ENCODE results near the gene MGAM2.
A peak's percentile ranks its signal among the peaks of the same experiment; 100 is the strongest.

Gene MGAM2

DNA sequence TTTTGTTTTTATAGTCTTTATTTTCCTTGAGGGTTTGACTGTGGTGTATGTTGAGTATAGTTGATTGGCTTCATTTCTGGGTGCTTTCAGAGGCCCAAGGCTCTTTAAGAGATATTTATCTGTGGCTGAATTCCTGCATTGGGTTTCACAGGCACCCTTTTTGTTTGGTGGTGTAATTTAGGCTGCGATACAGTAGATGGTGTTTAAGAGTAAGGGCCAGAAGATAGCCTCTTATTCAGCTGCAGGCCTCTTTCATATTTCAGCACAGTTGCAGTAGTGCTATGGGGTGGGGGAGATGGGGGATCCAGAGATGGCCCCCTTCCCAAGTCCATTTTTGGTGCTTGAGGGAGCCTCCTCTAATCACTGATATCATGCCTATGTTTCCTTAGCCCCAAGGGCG lies 69.7 kb downstream of the MGAM2 start:
- no peak for DNase-seq (ENCODE audit: low read depth)
- no peak overlapping the region for H3K4me3 ChIP-seq (ENCODE audit: low read depth, low read length)
- TF ChIP-seq, protein P1, sequence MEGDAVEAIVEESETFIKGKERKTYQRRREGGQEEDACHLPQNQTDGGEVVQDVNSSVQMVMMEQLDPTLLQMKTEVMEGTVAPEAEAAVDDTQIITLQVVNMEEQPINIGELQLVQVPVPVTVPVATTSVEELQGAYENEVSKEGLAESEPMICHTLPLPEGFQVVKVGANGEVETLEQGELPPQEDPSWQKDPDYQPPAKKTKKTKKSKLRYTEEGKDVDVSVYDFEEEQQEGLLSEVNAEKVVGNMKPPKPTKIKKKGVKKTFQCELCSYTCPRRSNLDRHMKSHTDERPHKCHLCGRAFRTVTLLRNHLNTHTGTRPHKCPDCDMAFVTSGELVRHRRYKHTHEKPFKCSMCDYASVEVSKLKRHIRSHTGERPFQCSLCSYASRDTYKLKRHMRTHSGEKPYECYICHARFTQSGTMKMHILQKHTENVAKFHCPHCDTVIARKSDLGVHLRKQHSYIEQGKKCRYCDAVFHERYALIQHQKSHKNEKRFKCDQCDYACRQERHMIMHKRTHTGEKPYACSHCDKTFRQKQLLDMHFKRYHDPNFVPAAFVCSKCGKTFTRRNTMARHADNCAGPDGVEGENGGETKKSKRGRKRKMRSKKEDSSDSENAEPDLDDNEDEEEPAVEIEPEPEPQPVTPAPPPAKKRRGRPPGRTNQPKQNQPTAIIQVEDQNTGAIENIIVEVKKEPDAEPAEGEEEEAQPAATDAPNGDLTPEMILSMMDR (IDR thresholded peaks at IDR 0.05; ENCODE audit: control insufficient read depth, extremely low read depth, insufficient read depth) = no peak

DNA sequence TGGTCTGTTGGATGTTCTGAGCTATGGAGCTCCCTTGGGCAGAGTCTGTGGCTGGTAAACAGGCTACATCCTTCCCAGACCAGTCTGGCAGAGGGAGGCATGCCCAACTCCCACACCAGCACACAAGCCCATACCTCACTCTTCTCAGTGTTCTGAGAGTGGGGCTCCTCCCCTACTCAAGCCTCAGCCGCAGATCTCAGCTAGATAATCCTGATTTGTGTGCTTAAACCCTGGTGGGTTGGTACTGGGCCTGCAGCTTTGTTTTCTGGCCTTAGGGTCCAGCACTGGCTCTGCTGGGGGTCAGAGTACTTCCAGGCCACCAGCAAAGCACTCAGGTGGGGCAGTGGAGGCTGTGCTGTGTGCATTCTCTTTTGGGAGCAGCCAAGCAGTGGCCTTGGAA lies 70.4 kb downstream of the MGAM2 start:
- no peak overlapping the region for H3K4me3 ChIP-seq (ENCODE audit: low read depth, low read length)
- TF ChIP-seq, protein P1 (IDR thresholded peaks at IDR 0.05; ENCODE audit: control insufficient read depth, extremely low read depth, insufficient read depth) = no peak
- no peak for DNase-seq (ENCODE audit: low read depth)

DNA sequence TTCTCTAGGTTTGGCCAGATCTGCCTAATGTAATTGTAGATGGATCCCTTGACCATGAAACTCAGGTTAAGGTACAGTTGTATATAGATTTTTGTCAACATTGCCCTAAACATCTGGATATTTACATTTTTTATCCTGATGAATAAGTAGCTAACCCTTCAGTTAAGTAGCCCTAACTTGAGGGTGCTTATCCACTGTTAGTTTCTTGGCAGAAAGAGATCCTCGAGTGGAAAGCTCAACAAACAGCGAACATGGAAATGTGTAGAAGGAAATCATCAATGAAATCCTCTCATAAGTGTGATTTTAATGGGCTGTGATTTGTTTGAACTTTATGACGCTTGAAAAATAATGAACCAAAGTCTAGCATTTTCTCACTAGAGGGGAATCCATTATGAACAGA lies 73.6 kb downstream of the MGAM2 start:
- TF ChIP-seq, protein P1 (IDR thresholded peaks at IDR 0.05; ENCODE audit: control insufficient read depth, extremely low read depth, insufficient read depth) = no peak
- H3K4me3 ChIP-seq (ENCODE audit: low read depth, low read length) = no peak overlapping the region
- no peak for DNase-seq (ENCODE audit: low read depth)

DNA sequence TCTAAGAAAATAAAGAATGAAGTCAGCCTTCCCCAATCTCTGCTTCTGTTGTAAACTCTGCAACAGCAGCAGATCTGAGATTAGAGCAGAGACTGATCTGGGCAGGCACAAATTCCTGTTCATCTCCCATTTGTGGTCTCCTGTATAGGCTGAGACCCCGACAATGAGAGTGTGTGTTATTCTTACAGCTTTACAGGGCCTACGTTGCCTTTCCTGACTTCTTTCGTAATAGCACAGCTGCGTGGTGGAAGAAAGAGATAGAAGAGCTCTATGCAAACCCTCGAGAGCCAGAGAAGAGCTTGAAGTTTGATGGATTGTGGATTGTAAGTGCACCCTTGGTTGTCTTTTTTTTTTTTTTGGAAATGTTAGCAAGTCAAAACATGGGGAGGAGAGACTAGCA lies 74.3 kb downstream of the MGAM2 start:
- TF ChIP-seq, protein P1 (IDR thresholded peaks at IDR 0.05; ENCODE audit: control insufficient read depth, extremely low read depth, insufficient read depth) = no peak
- no peak for DNase-seq (ENCODE audit: low read depth)
- H3K4me3 ChIP-seq (ENCODE audit: low read depth, low read length) = no peak overlapping the region

DNA sequence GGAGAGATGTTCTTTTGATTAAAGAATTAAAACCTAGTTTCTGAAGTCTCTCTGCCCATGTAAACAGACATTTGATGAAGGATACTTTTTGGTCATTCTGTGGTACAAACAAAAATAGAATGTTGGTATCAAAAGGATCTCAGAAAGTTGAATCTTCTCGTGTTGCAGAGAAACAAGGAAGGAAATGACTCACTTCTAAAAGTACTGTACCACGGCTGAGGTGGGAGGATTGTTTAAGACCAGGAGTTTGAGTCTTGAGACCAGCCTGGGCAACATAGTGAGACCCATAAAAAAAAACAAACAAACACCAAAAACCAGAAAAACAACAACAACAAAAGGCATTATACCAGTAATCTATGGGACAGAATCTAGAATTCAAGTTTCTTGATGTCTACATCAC lies 76.6 kb downstream of the MGAM2 start:
- no peak overlapping the region for H3K4me3 ChIP-seq (ENCODE audit: low read depth, low read length)
- TF ChIP-seq, protein P1 (IDR thresholded peaks at IDR 0.05; ENCODE audit: control insufficient read depth, extremely low read depth, insufficient read depth) = no peak
- DNase-seq (ENCODE audit: low read depth) = no peak

DNA sequence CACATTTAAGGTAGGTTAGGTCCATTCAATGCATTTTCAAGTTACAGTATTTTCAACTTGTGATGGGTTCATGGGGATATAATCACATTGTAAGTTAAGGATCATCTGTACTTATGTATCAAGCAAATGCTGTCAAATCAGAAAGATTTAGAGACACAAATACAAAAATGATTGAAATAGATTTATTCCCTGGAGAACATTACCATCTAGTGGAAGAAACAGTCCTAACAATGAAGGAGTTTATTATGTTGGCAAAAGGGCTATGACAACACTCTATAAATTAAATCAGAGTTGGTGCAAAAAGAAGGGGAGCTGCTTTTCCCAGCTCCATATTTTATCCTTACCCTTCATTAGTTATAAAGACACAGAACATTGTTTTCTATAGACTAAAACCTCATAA lies 77.3 kb downstream of the MGAM2 start:
- H3K4me3 ChIP-seq (ENCODE audit: low read depth, low read length) = no peak overlapping the region
- TF ChIP-seq, protein P1 (IDR thresholded peaks at IDR 0.05; ENCODE audit: control insufficient read depth, extremely low read depth, insufficient read depth) = peak; percentile 64
- DNase-seq (ENCODE audit: low read depth) = no peak

DNA sequence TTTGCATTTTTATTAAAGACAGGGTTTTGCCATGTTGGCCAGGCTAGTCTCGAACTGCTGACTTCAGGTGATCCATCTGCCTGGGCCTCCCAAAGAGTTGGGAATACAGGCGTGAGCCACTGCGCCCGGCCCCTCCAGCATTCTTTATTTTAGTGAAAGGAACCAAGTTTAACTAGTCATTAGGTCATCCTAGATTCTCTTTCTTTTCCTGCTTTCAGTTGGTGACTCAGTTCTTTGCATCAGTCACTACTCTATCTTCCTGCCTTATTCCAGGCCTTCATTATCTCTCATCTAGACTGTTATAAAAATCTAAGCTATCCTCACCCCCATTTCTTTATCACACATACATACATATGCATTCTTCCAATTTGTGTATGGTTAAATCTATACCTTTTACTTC lies 82.7 kb downstream of the MGAM2 start:
- no peak for DNase-seq (ENCODE audit: low read depth)
- TF ChIP-seq, protein P1 (IDR thresholded peaks at IDR 0.05; ENCODE audit: control insufficient read depth, extremely low read depth, insufficient read depth) = no peak
- no peak overlapping the region for H3K4me3 ChIP-seq (ENCODE audit: low read depth, low read length)

All from LNCaP clone FGC (cell line).